WTC11 (cell line): ENCODE results near the gene UBC. TPM values are rescaled to one million over a fixed set of nuclear protein-coding genes. Genes with fewer than 3 reads are reported as not detected.

Experiments
- AR ChIP-seq: fragments of 250-450 bp; sonication (Bioruptor Pico); IDR thresholded peaks from 2 replicates; pipeline ENCODE4 v1.9.0; 2021; ENCODE audit warnings: mild to moderate bottlenecking
- ATF3 ChIP-seq: sonication (generic); formaldehyde crosslinking; conservative IDR thresholded peaks from 2 replicates; pipeline ENCODE4 v1.8.1; 2022; ENCODE audit warnings: mild to moderate bottlenecking, missing genetic modification reagents
- ATF6 ChIP-seq: sonication (generic); formaldehyde crosslinking; IDR thresholded peaks from 2 replicates; pipeline ENCODE4 v1.8.1; 2023; ENCODE audit warnings: mild to moderate bottlenecking, missing genetic modification reagents
- CBFB ChIP-seq: sonication (generic); formaldehyde crosslinking; IDR thresholded peaks from 2 replicates; pipeline ENCODE4 v1.8.1; 2022; ENCODE audit warnings: mild to moderate bottlenecking, low read depth, missing genetic modification reagents
- ETV6 ChIP-seq: sonication (generic); formaldehyde crosslinking; IDR thresholded peaks from 2 replicates; pipeline ENCODE4 v1.8.1; 2022; ENCODE audit warnings: mild to moderate bottlenecking, missing genetic modification reagents
- FOXJ3 ChIP-seq: sonication (generic); formaldehyde crosslinking; IDR thresholded peaks from 2 replicates; pipeline ENCODE4 v1.9.0; 2021; ENCODE audit warnings: missing genetic modification reagents, mild to moderate bottlenecking, borderline replicate concordance
- FOXP1 ChIP-seq: sonication (generic); formaldehyde crosslinking; IDR thresholded peaks from 2 replicates; pipeline ENCODE4 v1.8.0; 2022; ENCODE audit warnings: missing genetic modification reagents, mild to moderate bottlenecking, moderate library complexity, borderline replicate concordance
- FOXP4 ChIP-seq: sonication (generic); formaldehyde crosslinking; IDR thresholded peaks from 2 replicates; pipeline ENCODE4 v1.8.0; 2022; ENCODE audit warnings: mild to moderate bottlenecking, missing genetic modification reagents
- HMGA2 ChIP-seq: fragments of 250-450 bp; sonication (Bioruptor Pico); IDR thresholded peaks from 2 replicates; pipeline ENCODE4 v1.4.0; 2021; ENCODE audit warnings: mild to moderate bottlenecking, moderate library complexity
- IRF1 ChIP-seq: sonication (generic); formaldehyde crosslinking; IDR thresholded peaks from 2 replicates; pipeline ENCODE4 v1.8.0; 2023; ENCODE audit warnings: missing genetic modification reagents
- JAZF1 ChIP-seq: fragments of 250-450 bp; sonication (Bioruptor Pico); IDR thresholded peaks from 2 replicates; pipeline ENCODE4 v1.9.0; 2021; ENCODE audit warnings: moderate library complexity, mild to moderate bottlenecking, inconsistent platforms
- KAT7 ChIP-seq: sonication (generic); formaldehyde crosslinking; IDR thresholded peaks from 2 replicates; pipeline ENCODE4 v1.8.1; 2023; ENCODE audit warnings: missing genetic modification reagents, mild to moderate bottlenecking, borderline replicate concordance
- NFE2L1 ChIP-seq: sonication (generic); formaldehyde crosslinking; IDR thresholded peaks from 2 replicates; pipeline ENCODE4 v1.8.1; 2023; ENCODE audit warnings: missing genetic modification reagents
- NR1H2 ChIP-seq: sonication (generic); formaldehyde crosslinking; IDR thresholded peaks from 2 replicates; pipeline ENCODE4 v1.9.0; 2021; ENCODE audit warnings: mild to moderate bottlenecking, moderate library complexity, missing genetic modification reagents
- PRRX2 ChIP-seq: fragments of 250-450 bp; sonication (Bioruptor Pico); IDR thresholded peaks from 2 replicates; pipeline ENCODE4 v1.8.0; 2021; ENCODE audit warnings: mild to moderate bottlenecking
- RELA ChIP-seq: sonication (generic); formaldehyde crosslinking; IDR thresholded peaks from 2 replicates; pipeline ENCODE4 v1.8.1; 2022; ENCODE audit warnings: missing genetic modification reagents, mild to moderate bottlenecking, borderline replicate concordance
- SMAD3 ChIP-seq: sonication (generic); formaldehyde crosslinking; IDR thresholded peaks from 2 replicates; pipeline ENCODE4 v1.8.0; 2022; ENCODE audit warnings: missing genetic modification reagents, mild to moderate bottlenecking, borderline replicate concordance
- ZNF121 ChIP-seq: sonication (generic); formaldehyde crosslinking; IDR thresholded peaks from 2 replicates; pipeline ENCODE4 v1.8.0; 2023; ENCODE audit warnings: missing genetic modification reagents
- ZNF138 ChIP-seq: sonication (generic); formaldehyde crosslinking; conservative IDR thresholded peaks from 2 replicates; pipeline ENCODE4 v1.8.1; 2022; ENCODE audit warnings: mild to moderate bottlenecking, moderate library complexity, missing genetic modification reagents
- ZNF219 ChIP-seq: sonication (generic); formaldehyde crosslinking; IDR thresholded peaks from 2 replicates; pipeline ENCODE4 v1.8.0; 2023; ENCODE audit warnings: missing genetic modification reagents, mild to moderate bottlenecking, borderline replicate concordance
- ZNF263 ChIP-seq: sonication (generic); formaldehyde crosslinking; IDR thresholded peaks from 2 replicates; pipeline ENCODE4 v1.8.1; 2022; ENCODE audit warnings: low read depth, mild to moderate bottlenecking, moderate library complexity, missing genetic modification reagents
- ZNF423 ChIP-seq: fragments of 250-450 bp; sonication (Bioruptor Pico); IDR thresholded peaks from 2 replicates; pipeline ENCODE4 v2.1.2; 2022; ENCODE audit warnings: mild to moderate bottlenecking, moderate library complexity
- total RNA-seq: library from RNA; stranded (reverse); gene quantifications from 3 replicates; pipeline ENCODE4 v1.2.3, GENCODE V29; 2021
- TF ChIP-seq, protein P1 (sequence below): sonication (generic); formaldehyde crosslinking; IDR thresholded peaks from 2 replicates; pipeline ENCODE4 v1.8.1; 2023; ENCODE audit warnings: mild to moderate bottlenecking, missing genetic modification reagents, moderate library complexity
- TF ChIP-seq, protein P2 (sequence below): sonication (generic); formaldehyde crosslinking; IDR thresholded peaks from 2 replicates; pipeline ENCODE4 v1.8.0; 2023; ENCODE audit warnings: missing genetic modification reagents, mild to moderate bottlenecking, borderline replicate concordance
- TF ChIP-seq, protein P3 (sequence below): sonication (generic); formaldehyde crosslinking; IDR thresholded peaks from 2 replicates; pipeline ENCODE4 v1.8.1; 2023; ENCODE audit warnings: mild to moderate bottlenecking, missing genetic modification reagents

Gene UBC
- total RNA-seq, 1 experiment from 2014 or later = 530 TPM

DNA sequence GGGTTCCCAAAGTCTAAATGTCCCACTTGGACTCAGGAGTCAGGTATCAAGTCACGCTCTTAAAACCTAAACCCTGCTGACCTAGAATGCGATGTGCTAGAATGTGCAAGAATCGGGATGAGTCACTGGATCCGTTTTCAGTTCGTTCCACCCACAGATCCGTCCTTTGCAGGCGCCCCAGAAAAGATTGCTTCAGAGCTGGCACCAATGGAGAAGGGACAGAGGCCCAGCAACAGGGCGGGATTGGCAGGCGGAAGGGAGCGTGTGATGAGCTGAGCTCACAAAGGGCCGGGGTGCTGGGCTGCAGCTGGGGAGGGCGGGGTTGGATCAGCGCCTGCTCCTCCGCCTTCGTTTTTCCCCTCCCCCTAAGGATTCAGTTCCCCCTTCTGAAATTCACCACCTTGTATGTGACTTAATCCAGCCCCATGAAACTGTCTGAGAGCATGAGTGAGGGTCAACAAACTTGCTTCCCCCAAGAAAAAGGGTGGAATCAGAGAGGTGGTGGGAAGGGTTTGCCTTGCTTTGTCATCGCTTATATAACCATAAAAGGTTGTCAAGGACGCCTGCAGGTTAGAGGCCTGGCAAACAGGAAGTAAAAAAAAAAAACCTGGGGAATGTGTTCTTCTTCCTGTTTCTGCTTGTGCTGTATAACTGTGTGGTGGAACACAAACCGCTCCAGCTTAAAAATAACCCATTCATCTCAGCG is 2.8 kb upstream of the UBC start (continued):
- TF ChIP-seq FOXP1 (CRISPR knock-in tag) = no peak
- TF ChIP-seq RELA (CRISPR knock-in tag) = no peak
- no peak for TF ChIP-seq CBFB
- no peak for TF ChIP-seq SMAD3 (CRISPR knock-in tag)
- TF ChIP-seq ZNF138 (CRISPR knock-in tag) = no peak
- no peak for TF ChIP-seq ZNF219 (CRISPR knock-in tag)
- peak; percentile 63; the same call in 1 of the 2 replicates for TF ChIP-seq FOXP4 (CRISPR knock-in tag)
- TF ChIP-seq ZNF263 (CRISPR knock-in tag) = no peak
- peak; percentile 66; the same call in 1 of the 2 replicates for TF ChIP-seq ETV6 (CRISPR knock-in tag)
- TF ChIP-seq ATF6 (CRISPR knock-in tag) = no peak
- no peak for TF ChIP-seq ZNF121 (CRISPR knock-in tag)
- peak; percentile 64 for TF ChIP-seq NFE2L1 (CRISPR knock-in tag)
- TF ChIP-seq ATF3 (CRISPR knock-in tag) = no peak; the same call in 1 of the 2 replicates
- TF ChIP-seq KAT7 (CRISPR knock-in tag) = no peak
- TF ChIP-seq HMGA2 = no peak
- TF ChIP-seq, protein P1, sequence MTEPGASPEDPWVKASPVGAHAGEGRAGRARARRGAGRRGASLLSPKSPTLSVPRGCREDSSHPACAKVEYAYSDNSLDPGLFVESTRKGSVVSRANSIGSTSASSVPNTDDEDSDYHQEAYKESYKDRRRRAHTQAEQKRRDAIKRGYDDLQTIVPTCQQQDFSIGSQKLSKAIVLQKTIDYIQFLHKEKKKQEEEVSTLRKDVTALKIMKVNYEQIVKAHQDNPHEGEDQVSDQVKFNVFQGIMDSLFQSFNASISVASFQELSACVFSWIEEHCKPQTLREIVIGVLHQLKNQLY (CRISPR knock-in tag) = no peak
- TF ChIP-seq PRRX2 (CRISPR knock-in tag) = no peak
- TF ChIP-seq, protein P2, sequence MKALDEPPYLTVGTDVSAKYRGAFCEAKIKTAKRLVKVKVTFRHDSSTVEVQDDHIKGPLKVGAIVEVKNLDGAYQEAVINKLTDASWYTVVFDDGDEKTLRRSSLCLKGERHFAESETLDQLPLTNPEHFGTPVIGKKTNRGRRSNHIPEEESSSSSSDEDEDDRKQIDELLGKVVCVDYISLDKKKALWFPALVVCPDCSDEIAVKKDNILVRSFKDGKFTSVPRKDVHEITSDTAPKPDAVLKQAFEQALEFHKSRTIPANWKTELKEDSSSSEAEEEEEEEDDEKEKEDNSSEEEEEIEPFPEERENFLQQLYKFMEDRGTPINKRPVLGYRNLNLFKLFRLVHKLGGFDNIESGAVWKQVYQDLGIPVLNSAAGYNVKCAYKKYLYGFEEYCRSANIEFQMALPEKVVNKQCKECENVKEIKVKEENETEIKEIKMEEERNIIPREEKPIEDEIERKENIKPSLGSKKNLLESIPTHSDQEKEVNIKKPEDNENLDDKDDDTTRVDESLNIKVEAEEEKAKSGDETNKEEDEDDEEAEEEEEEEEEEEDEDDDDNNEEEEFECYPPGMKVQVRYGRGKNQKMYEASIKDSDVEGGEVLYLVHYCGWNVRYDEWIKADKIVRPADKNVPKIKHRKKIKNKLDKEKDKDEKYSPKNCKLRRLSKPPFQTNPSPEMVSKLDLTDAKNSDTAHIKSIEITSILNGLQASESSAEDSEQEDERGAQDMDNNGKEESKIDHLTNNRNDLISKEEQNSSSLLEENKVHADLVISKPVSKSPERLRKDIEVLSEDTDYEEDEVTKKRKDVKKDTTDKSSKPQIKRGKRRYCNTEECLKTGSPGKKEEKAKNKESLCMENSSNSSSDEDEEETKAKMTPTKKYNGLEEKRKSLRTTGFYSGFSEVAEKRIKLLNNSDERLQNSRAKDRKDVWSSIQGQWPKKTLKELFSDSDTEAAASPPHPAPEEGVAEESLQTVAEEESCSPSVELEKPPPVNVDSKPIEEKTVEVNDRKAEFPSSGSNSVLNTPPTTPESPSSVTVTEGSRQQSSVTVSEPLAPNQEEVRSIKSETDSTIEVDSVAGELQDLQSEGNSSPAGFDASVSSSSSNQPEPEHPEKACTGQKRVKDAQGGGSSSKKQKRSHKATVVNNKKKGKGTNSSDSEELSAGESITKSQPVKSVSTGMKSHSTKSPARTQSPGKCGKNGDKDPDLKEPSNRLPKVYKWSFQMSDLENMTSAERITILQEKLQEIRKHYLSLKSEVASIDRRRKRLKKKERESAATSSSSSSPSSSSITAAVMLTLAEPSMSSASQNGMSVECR (CRISPR knock-in tag) = no peak
- TF ChIP-seq, protein P3, sequence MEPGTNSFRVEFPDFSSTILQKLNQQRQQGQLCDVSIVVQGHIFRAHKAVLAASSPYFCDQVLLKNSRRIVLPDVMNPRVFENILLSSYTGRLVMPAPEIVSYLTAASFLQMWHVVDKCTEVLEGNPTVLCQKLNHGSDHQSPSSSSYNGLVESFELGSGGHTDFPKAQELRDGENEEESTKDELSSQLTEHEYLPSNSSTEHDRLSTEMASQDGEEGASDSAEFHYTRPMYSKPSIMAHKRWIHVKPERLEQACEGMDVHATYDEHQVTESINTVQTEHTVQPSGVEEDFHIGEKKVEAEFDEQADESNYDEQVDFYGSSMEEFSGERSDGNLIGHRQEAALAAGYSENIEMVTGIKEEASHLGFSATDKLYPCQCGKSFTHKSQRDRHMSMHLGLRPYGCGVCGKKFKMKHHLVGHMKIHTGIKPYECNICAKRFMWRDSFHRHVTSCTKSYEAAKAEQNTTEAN (CRISPR knock-in tag) = no peak
- no peak for TF ChIP-seq ZNF423 (CRISPR knock-in tag)
- no peak for TF ChIP-seq IRF1 (CRISPR knock-in tag)
- no peak for TF ChIP-seq FOXJ3 (CRISPR knock-in tag)
- no peak for TF ChIP-seq NR1H2 (CRISPR knock-in tag)
- no peak for TF ChIP-seq AR (CRISPR knock-in tag)
- TF ChIP-seq JAZF1 (CRISPR knock-in tag) = no peak
